HG03575 (cell line): Measurements from ENCODE around the gene SYT11.
"Not testable (repeated sequence)": the region's sequence is repeated elsewhere in the genome, so short reads cannot be mapped to it uniquely, and the experiment has no call there.

ENCODE experiments used
- ATAC-seq: cut with Tn5 transposase; IDR thresholded peaks from one replicate; pipeline ENCODE4 v1.9.1; 2021; ENCODE audit not compliant: unreplicated experiment, insufficient number of reproducible peaks, low FRiP score; ENCODE audit errors: extremely low read depth

Gene SYT11, protein sequence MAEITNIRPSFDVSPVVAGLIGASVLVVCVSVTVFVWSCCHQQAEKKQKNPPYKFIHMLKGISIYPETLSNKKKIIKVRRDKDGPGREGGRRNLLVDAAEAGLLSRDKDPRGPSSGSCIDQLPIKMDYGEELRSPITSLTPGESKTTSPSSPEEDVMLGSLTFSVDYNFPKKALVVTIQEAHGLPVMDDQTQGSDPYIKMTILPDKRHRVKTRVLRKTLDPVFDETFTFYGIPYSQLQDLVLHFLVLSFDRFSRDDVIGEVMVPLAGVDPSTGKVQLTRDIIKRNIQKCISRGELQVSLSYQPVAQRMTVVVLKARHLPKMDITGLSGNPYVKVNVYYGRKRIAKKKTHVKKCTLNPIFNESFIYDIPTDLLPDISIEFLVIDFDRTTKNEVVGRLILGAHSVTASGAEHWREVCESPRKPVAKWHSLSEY

GRCh38 chr1:155859234-155859829, at the start of gene SYT11:
Gene SYT11 (plus strand): TSS chr1:155859567. CDS start chr1:155859762, 195 bp downstream.
- no peak for ATAC-seq

DNA sequence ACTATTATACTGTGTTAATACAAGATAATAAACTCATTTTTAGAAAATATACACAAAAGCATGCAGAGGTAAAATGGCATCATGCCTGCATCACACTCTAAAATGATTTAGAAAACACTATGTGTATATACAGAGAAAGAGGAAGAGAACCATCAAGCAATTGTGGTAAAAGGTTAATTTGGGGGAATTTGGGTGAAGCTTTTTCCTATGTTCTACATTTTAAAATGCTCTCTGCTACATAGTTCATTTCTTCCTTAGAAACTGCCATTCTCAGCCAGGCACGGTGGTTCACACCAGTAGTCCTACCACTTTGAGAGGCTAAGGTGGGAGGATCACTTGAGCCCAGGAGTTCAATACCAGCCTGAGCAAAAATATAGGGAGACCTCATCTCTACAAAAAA, 46.5 kb upstream of the SYT11 start:
- ATAC-seq = no peak

- no peak for ATAC-seq
These were observed 45.7 kb upstream of the SYT11 start for GRCh38 chr1:155813672-155814071.

- ATAC-seq = no peak
These were observed 43.0 kb upstream of the SYT11 start for GRCh38 chr1:155816351-155816750.

- ATAC-seq = no peak
These were observed 31.9 kb upstream of the SYT11 start for GRCh38 chr1:155827450-155827849.

GRCh38 chr1:155831279-155831976, 27.9 kb upstream of the SYT11 start:
- no peak for ATAC-seq

- ATAC-seq = no peak
These were observed 25.6 kb upstream of the SYT11 start for GRCh38 chr1:155833665-155834295.

DNA sequence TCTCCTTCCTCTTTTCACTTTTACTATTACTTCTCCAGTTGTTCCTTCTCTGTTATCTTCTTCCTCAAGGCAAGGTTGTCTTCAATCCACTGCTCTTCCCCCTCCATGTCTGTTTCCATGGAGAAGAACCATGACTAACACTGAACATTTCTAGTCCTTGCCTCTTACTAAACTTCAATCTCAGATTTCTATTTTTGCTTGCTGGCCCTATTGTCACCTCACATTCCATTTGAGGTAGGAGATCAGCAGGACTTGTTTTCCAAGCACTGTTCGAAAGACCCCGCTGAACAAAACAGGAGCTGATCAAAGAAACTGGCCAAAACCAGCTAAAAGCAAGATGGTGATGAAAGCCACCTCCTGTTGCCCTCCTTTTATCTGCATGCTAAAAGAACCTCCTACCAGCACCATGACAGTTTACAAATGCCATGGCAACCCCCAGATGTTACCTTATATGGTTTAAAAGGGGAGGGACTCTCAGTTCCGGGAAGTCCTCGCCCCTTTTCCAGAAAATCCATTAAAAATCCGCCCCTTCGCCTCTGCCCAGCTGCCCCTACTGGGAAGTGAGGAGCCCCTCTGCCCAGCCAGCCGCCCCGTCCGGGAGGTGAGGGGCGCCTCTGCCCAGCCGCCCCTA, 25.0 kb upstream of the SYT11 start:
- no peak for ATAC-seq

DNA sequence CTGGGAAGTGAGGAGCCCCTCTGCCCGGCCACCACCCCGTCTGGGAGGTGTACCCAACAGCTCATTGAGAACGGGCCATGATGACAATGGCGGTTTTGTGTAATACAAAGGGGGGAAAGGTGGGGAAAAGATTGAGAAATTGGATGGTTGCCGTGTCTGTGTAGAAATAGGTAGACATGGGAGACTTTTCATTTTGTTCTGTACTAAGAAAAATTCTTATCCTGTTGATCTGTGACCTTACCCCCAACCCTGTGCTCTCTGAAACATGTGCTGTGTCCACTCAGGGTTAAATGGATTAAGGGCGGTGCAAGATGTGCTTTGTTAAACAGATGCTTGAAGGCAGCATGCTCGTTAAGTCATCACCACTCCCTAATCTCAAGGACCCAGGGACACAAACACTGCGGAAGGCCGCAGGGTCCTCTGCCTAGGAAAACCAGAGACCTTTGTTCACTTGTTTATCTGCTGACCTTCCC, 24.4 kb upstream of the SYT11 start:
- ATAC-seq = not testable (repeated sequence)

DNA sequence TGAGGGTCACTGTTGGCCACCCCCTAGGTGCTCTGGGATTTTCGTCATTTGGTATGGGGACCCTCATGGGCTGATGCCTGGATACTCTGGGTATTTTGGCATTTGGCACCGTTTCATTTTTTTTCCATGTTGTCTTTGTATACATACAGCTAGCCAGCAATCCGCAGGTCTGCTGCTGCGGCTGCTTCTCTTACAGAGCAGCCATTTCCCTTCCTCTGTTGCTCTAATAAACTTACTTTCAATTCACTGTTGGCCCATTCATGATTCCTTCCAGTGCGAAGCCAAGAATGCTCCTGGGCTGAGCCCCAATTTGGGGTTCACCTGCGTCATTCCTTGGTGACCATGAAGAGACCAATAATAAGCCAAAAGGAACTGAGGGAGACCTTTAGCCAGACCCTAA, 23.8 kb upstream of the SYT11 start:
- ATAC-seq = no peak

GRCh38 chr1:155840386-155840785, 19.0 kb upstream of the SYT11 start:
- no peak for ATAC-seq

GRCh38 chr1:155844860-155845421, 14.4 kb upstream of the SYT11 start:
- no peak for ATAC-seq

GRCh38 chr1:155847823-155848529, 11.4 kb upstream of the SYT11 start:
- no peak for ATAC-seq

DNA sequence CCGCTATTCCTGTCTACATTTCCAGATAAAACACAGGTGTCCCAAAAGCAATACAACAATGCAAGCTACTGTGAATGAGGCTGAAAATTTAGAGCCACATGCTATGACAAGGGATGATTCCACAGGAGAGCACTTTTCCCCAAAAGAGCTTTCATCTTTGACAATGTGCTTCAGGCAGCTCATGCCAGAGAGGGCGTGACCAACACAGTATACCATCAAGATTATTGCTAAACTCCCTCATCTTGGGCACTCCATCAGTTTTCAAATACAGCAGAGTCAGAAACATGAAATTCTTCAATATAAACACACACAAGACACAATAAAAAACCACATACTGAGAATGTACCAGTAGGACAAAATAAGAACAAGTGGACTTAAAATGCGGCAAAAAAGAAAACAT, 9.0 kb upstream of the SYT11 start:
- ATAC-seq = no peak

- ATAC-seq = no peak
These were observed 3.0 kb upstream of the SYT11 start for GRCh38 chr1:155856257-155856974.

DNA sequence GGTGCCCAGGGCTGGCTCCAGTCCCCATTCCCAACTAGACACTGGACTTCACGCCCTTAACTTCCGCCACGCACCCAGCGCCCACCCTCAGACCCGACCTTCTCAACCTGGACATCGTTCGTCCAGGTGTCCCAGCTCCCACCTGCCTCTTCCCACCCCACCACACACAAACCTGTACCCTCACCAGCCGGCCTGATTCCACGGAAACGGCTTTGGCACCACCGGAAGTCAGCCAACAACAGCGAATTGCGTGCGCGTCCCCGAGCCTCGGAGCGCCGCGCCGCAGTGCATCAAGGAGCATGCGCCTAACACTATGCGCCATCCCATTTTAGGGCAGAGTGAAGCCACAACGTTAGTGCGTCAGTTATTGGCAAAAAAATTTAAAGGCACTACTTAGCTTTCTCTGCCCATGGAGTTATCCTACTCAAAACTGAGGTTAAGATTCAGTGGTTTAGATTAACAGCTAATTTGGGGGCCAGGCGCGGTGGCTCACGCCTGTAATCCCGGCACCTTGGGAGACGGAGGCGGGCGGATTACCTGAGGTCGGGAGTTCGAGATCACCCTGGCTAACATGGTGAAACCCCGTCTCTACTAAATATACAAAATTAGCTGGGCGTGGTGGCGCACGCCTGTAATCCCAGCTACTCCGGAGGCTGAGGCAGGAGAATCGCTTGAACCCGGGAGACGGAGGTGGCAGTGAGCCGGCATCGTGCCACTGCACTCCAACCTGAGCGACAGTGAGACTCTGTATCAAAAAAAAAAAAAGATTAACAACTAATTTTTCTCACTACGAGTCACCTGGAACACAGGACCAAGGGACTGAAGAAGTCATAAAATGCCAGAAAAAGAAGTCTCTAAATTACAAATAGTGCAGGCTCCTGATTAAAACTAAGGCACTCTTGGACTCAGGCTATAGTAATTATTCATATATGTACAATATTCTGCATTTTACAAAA, 2.1 kb upstream of the SYT11 start, which contains the start of gene GON4L:
TSS of gene GON4L (minus strand) at position 240 of the 956 bp plus-strand sequence. CDS start 3,434 bp downstream, outside the sequence.
- ATAC-seq = no peak
